Activated naive CD4-positive, alpha-beta T cell treated with anti-CD3 and anti-CD28 coated beads for 36 hours (primary cell): ENCODE measurements around the gene TM2D3. TPM values are rescaled to one million over a fixed set of nuclear protein-coding genes. Genes with fewer than 3 reads are reported as not detected.

ENCODE experiments used
- total RNA-seq, 2 experiments: library from RNA; stranded (reverse); gene quantifications; one replicate each; pipeline ENCODE4 v1.2.3, GENCODE V29; 2021

The TM2D3 gene
- total RNA-seq, 2 experiments from 2014 or later = 52.8 to 53.0 TPM

Other genes starting within 250 kb of the TM2D3 start
- gene PCSK6, start 162.7 kb downstream of the TM2D3 start, total RNA-seq = under 1 TPM; 0.25 to 0.64 TPM
- 1 to 10 TPM; 6.9 to 8.0 TPM for gene TARS3, start 72.1 kb upstream of the TM2D3 start, total RNA-seq
- not detected for gene OR4F6, start 151.1 kb upstream of the TM2D3 start, total RNA-seq
- gene OR4F15, start 159.8 kb upstream of the TM2D3 start, total RNA-seq = not detected